Endometrial microvascular endothelial cells (primary cell): ENCODE measurements around the gene FERMT3. TPM values are rescaled to one million over a fixed set of nuclear protein-coding genes. Genes with fewer than 3 reads are reported as not detected.

Source experiments
- in situ Hi-C: cut with HindIII; loops from 2 replicates; pipeline ENCODE4 v1.10.0; 2017; ENCODE audit warnings: low sequenced_read_pairs, low pct_unique_long_range_greater_than_20kb; ENCODE audit errors: inconsistent ontology term
- total RNA-seq: library from RNA; depleted of rRNA; stranded (reverse); fragments of >200 nt; gene quantifications from one replicate; pipeline ENCODE4 v1.2.3, GENCODE V29; 2015; ENCODE audit errors: inconsistent ontology term

Gene FERMT3
- total RNA-seq, 1 donor from 2014 or later = 47.3 TPM

- in situ Hi-C loops = no loop called here
These were observed 21.3 kb upstream of the FERMT3 start for GRCh38 chr11:64185175-64185692.

- in situ Hi-C loops = no loop called here
These were observed 20.6 kb upstream of the FERMT3 start, which contains the start of gene STIP1 for GRCh38 chr11:64185693-64186491. Gene STIP1, plus strand, starts transcription at chr11:64186171. Its CDS starts 91 bp downstream, at chr11:64186262.

DNA sequence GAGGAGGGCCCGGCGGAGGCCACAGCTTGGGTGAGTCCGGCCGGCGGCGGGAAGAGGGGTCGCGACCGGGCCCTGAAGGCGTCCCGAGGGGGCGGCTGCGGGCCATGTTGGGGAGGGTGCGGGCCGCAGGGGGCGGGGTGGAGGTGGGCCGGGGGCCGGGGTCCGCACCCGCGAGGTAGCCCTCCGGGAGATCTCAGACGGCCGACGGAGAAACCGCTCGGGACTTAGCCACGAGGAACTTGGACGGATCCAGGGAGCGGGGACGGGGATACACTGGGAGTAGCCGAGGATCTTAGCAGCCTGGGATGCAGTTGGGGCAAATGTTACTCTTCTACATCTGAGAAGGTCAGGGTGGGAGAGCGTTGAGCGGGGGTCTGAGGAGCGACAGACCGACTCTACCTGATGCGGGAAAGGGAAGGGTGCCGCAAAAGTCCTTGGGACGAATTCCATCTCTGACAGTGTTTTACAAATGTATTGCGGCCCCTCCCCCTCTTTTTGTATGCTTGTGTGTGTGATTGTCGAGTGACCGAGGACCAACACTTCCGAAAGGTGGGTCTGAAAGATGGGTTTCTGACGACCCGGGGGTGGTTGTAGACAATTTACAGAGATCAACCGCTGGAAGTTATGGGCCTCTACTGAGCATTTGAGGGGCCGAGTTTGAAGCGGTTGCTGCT lies 19.9 kb upstream of the FERMT3 start:
- in situ Hi-C loops = no loop called here

DNA sequence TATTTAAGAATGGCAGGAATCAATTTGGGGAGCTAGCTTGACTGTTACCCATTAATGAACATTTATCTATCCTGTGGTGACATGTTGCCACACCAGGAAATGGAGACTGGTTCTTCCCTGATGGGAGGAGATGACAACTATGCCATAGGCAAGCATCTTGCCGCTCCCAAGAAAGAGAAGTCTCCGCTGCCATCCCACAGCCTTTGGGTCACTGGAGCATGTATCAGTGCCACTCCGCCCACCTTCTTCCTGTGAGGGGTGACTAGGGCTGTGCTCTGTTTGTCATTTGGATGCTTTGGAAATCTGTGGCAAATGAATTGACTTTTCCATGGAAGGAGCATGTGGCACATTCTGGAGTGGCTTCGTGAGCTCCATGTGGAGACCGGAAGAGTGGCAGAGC lies 14.1 kb upstream of the FERMT3 start:
- in situ Hi-C loops = no loop called here

DNA sequence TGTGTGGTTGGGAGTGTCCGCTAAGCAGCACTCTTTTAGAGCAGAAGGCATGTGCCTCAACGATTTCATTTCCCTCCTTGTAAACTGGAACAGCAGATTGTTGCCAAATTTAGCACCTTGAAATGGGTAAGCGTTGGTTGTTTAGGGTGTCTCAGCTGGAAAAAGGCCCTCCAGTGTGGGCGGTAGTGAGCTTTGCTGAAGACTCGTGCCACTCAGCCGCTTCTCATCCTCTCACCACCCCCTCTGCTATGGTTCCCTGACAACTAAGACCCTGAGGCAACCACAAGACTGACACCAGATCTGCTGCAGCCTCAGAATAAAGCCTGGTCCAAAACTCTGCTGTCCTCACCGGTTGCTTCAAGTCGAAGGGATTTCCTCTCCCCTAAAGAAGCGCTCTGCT lies 9.9 kb upstream of the FERMT3 start:
- in situ Hi-C loops = no loop called here

DNA sequence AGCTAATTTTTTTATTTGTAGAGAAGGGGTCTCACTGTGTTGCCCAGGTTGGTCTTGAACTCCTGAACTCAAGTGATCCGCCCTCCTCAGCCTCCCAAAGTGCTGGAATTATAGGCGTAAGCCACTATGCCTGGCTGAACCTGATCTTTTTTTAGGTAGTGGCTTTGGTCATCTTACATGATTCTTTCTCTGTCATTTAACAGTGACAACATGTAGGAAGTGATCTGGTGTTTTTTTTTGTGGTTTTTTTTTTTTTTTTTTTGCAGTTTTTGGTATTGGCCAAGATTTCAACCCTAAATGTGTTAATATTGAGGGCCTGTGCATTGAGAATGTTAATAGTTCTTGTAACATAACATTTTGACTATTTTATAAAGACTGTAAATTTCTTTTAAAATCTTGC lies 8.0 kb upstream of the FERMT3 start:
- in situ Hi-C loops = no loop called here

GRCh38 chr11:64201543-64201942 lies 5.0 kb upstream of the FERMT3 start:
- in situ Hi-C loops = loop anchor here (10.0 kb wide), 1 partner anchor 197 kb away; no protein-coding TSS in a partner anchor

GRCh38 chr11:64202992-64203391 lies 3.5 kb upstream of the FERMT3 start:
- in situ Hi-C loops = loop anchor here (10.0 kb wide), 1 partner anchor 198 kb away; no protein-coding TSS in a partner anchor

- in situ Hi-C loops = loop anchor here (10.0 kb wide), 1 partner anchor 199 kb away; no protein-coding TSS in a partner anchor
These were observed 3.0 kb upstream of the FERMT3 start for GRCh38 chr11:64203421-64204079.

DNA sequence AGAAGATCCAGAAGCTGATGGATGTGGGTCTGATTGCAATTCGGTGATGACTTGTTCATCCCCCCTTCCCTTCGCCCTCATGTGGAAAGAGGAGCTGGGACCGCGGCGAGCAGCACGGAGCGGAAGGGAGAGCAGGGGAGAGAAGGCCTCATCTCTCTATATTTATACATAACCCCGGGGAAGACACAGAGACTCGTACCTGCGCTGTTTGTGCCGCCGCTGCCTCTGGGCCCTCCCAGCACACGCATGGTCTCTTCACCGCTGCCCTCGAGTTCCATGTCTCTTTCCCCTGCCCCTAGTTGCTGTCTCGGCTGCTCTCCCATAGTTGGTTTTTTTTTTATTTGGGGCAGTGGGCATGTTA lies 2.5 kb upstream of the FERMT3 start:
- in situ Hi-C loops = loop anchor here (10.0 kb wide), 1 partner anchor 199 kb away; no protein-coding TSS in a partner anchor

- in situ Hi-C loops = loop anchor here (10.0 kb wide), 1 partner anchor 200 kb away; no protein-coding TSS in a partner anchor
These were observed 2.0 kb upstream of the FERMT3 start for GRCh38 chr11:64204464-64204989.

DNA sequence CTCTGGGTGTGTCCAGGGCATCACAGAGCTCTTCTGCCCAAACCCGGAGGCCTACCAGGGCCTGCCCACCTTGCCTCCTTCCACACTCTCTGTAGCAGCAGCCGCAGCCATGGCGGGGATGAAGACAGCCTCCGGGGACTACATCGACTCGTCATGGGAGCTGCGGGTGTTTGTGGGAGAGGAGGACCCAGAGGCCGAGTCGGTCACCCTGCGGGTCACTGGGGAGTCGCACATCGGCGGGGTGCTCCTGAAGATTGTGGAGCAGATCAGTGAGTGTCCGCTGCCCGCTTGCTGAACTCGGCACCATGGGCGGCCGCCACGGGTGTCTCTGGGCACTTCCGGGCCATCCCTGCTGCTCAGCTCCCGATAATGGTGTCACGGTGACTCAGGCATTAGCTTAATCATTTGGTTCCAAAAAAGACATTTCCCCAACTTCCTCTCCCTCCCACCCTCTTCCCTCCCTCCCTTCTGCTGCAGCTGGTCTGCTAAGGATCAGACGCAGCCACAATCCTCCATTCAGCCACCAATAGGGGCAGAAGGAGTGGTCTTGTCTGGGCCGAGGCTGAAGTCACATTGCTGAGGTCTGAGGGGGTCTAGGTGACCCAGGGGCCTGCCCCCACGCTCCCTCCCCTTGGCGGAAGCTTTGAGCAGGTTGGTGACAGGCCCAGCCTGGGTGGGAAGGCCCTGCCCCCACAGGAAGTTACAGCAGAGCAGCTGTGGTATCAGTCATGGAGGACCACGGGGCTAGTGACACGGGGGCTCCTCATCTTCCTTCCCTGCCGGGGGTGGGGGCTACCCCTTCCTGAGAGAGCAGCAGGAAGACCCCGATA lies 950 bp downstream of the FERMT3 start:
- in situ Hi-C loops = loop anchor here (10.0 kb wide), 1 partner anchor 203 kb away; no protein-coding TSS in a partner anchor

- in situ Hi-C loops = loop anchor here (10.0 kb wide), 1 partner anchor 203 kb away; no protein-coding TSS in a partner anchor
These were observed 1.7 kb downstream of the FERMT3 start for GRCh38 chr11:64208086-64208795.

GRCh38 chr11:64208796-64209562 lies 2.5 kb downstream of the FERMT3 start:
- in situ Hi-C loops = loop anchor here (10.0 kb wide), 1 partner anchor 204 kb away; no protein-coding TSS in a partner anchor

DNA sequence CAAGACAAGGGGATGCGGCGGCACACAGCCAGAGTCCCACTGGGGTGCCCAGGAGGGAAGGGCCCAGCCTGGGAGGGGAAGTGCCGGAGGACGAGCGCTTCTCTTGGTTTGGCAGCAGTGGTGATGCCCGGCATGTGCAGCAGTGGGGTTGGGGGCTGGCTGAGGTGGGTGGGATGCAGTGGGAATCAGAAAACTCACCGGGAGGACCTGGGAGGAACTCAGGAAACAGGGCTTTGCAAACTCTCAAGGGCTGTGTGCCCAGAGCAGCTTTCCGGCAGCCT lies 3.0 kb downstream of the FERMT3 start:
- in situ Hi-C loops = loop anchor here (10.0 kb wide), 1 partner anchor 205 kb away; no protein-coding TSS in a partner anchor

- in situ Hi-C loops = no loop called here
These were observed 3.9 kb downstream of the FERMT3 start for GRCh38 chr11:64210301-64211020.
